Glutamatergic neuron (in vitro differentiated cells): Measurements from ENCODE around the gene BCAT1. TPM values are rescaled to one million over a fixed set of nuclear protein-coding genes. Genes with fewer than 3 reads are reported as not detected.

Source experiments
- DNase-seq: peaks from one replicate; pipeline ENCODE4 v3.0.0; 2022
- H3K27ac Mint-ChIP-seq: one replicate; pipeline ENCODE4 v1.8.0; 2020; ENCODE audit warnings: mild to moderate bottlenecking, mixed read lengths, inconsistent platforms; ENCODE audit not compliant: unreplicated experiment
- H3K27me3 Mint-ChIP-seq: one replicate; pipeline ENCODE4 v1.8.0; 2020; ENCODE audit warnings: mild to moderate bottlenecking, moderate library complexity, mixed read lengths, inconsistent platforms; ENCODE audit not compliant: unreplicated experiment
- H3K36me3 Mint-ChIP-seq: one replicate; pipeline ENCODE4 v1.8.0; 2020; ENCODE audit warnings: mild to moderate bottlenecking, mixed read lengths, inconsistent platforms; ENCODE audit not compliant: unreplicated experiment
- H3K4me1 Mint-ChIP-seq: one replicate; pipeline ENCODE4 v1.8.0; 2020; ENCODE audit warnings: mild to moderate bottlenecking, low read depth, mixed read lengths, inconsistent platforms; ENCODE audit not compliant: unreplicated experiment
- H3K4me3 Mint-ChIP-seq: one replicate; pipeline ENCODE4 v1.8.0; 2020; ENCODE audit warnings: mild to moderate bottlenecking, mixed read lengths, inconsistent platforms; ENCODE audit not compliant: unreplicated experiment
- H3K9me3 Mint-ChIP-seq: one replicate; pipeline ENCODE4 v1.8.0; 2020; ENCODE audit warnings: mild to moderate bottlenecking, moderate library complexity, mixed read lengths, inconsistent platforms; ENCODE audit not compliant: unreplicated experiment
- CTCF ChIP-seq: fragments of 200-600 bp; sonication (generic); IDR thresholded peaks from one replicate; pipeline ENCODE4 v1.5.0; 2021; ENCODE audit not compliant: partially characterized antibody, unreplicated experiment
- total RNA-seq: library from RNA; stranded (reverse); fragmentation: NEBNext Ultra II Directional; extraction: Animal tissue kit (Norgen Biotek cat#: 25700); gene quantifications from one replicate; pipeline ENCODE4 v1.2.1, GENCODE V29; 2021; ENCODE audit not compliant: unreplicated experiment

The BCAT1 gene
- total RNA-seq, 1 donor from 2014 or later: 401 TPM

GRCh38 chr12:24760162-24760561 lies 188.7 kb downstream of the BCAT1 start:
- DNase-seq: no peak
- Mint-ChIP-seq H3K36me3 (no peaks in the 10 kb centered on the region), H3K27me3 (no peaks in the 10 kb centered on the region), H3K9me3 (no peaks in the 10 kb centered on the region), H3K4me3 (no peak overlapping the region), H3K4me1 (no peaks in the 10 kb centered on the region), H3K27ac (no peak overlapping the region)
- no peak for TF ChIP-seq CTCF

Other genes starting within 250 kb of the BCAT1 start
- 0.76 TPM for gene DNAI7, start 246.1 kb upstream of the BCAT1 start, total RNA-seq
- 14.9 TPM for gene ETFRF1, start 246.1 kb upstream of the BCAT1 start, total RNA-seq